CD8-positive, alpha-beta memory T cell (primary cell): ENCODE results near the gene TUBB2A. TPM values are rescaled to one million over a fixed set of nuclear protein-coding genes. Genes with fewer than 3 reads are reported as not detected.
"Not testable (repeated sequence)": the region's sequence is repeated elsewhere in the genome, so short reads cannot be mapped to it uniquely, and the experiment has no call there.

Source experiments
- CTCF ChIA-PET: fragments of 350-600 bp; sonication (Branson Sonifier 250); formaldehyde crosslinking; loops from one replicate; lab custom pipeline; 2021; ENCODE audit warnings: antibody characterized with exemption; lab: Charles Lee
- POLR2A ChIA-PET: fragments of 350-600 bp; sonication (Branson Sonifier 250); formaldehyde crosslinking; loops from one replicate; lab custom pipeline; 2021; ENCODE audit warnings: antibody characterized with exemption; lab: Charles Lee
- DNase-seq, 5 donors: peaks; one replicate each; pipeline versions ENCODE4 v3.0.0 to v3.0.0-alpha.2; 2020 to 2022; ENCODE audit warnings: mixed read lengths in 1 of 5
- H3K27ac ChIP-seq: one replicate; pipeline ENCODE4 v1.7.0; 2013; ENCODE audit warnings: low read depth, mild to moderate bottlenecking, low read length, moderate library complexity
- H3K27me3 ChIP-seq: 2 replicates; pipeline ENCODE4 v1.7.0; 2013; ENCODE audit warnings: low read length, mild to moderate bottlenecking; ENCODE audit not compliant: insufficient read depth, poor library complexity, severe bottlenecking
- H3K36me3 ChIP-seq: 2 replicates; pipeline ENCODE4 v1.7.0; 2013; ENCODE audit warnings: mild to moderate bottlenecking, low read length, moderate library complexity; ENCODE audit not compliant: insufficient read depth
- H3K4me1 ChIP-seq: 2 replicates; pipeline ENCODE4 v1.7.0; 2013; ENCODE audit warnings: mild to moderate bottlenecking, low read length, moderate library complexity; ENCODE audit not compliant: insufficient read depth
- H3K4me3 ChIP-seq: 2 replicates; pipeline ENCODE4 v1.7.0; 2013; ENCODE audit warnings: mild to moderate bottlenecking, low read length
- H3K9me3 ChIP-seq: 2 replicates; pipeline ENCODE4 v1.7.0; 2013; ENCODE audit warnings: mild to moderate bottlenecking, low read length
- H3K27ac Mint-ChIP-seq, 8 donors: one replicate each; pipeline ENCODE4 v1.8.0; 2020 to 2021; ENCODE audit warnings: mixed read lengths in 8 of 8, mild to moderate bottlenecking in 6 of 8, inconsistent platforms in 3 of 8, moderate library complexity in 3 of 8
- H3K27me3 Mint-ChIP-seq, 2 donors: one replicate each; pipeline ENCODE4 v1.8.0; 2020 to 2021; ENCODE audit warnings: mixed read lengths in 2 of 2, mild to moderate bottlenecking in 1 of 2, moderate library complexity in 1 of 2
- H3K36me3 Mint-ChIP-seq, 3 donors: one replicate each; pipeline ENCODE4 v1.8.0; 2020 to 2021; ENCODE audit warnings: mixed read lengths in 3 of 3, inconsistent platforms in 1 of 3, mild to moderate bottlenecking in 1 of 3
- H3K4me1 Mint-ChIP-seq, 3 donors: one replicate each; pipeline ENCODE4 v1.8.0; 2020 to 2021; ENCODE audit warnings: mixed read lengths in 3 of 3, inconsistent platforms in 1 of 3, mild to moderate bottlenecking in 1 of 3
- H3K4me3 Mint-ChIP-seq, 7 donors: one replicate each; pipeline ENCODE4 v1.8.0; 2020 to 2021; ENCODE audit warnings: mixed read lengths in 7 of 7, mild to moderate bottlenecking in 6 of 7, moderate library complexity in 4 of 7, inconsistent platforms in 2 of 7
- H3K9me3 Mint-ChIP-seq, 5 donors: one replicate each; pipeline ENCODE4 v1.8.0; 2020 to 2022; ENCODE audit warnings: mixed read lengths in 5 of 5, mild to moderate bottlenecking in 3 of 5, moderate library complexity in 2 of 5, inconsistent platforms in 1 of 5
- polyA plus RNA-seq: library from polyadenylated mRNA; unstranded; fragments of 300-500 nt; fragmentation: Illumina TruSeq; gene quantifications from one replicate; pipeline ENCODE4 v1.2.3, GENCODE V29; 2021
- total RNA-seq, 2 experiments: library from RNA; stranded (reverse); gene quantifications; one replicate each; pipeline ENCODE4 v1.2.3, GENCODE V29; 2021

The TUBB2A gene
- total and polyA plus RNA-seq, 3 experiments from 2014 or later, result 3.5 to 7.3 (median 3.9) TPM

- Mint-ChIP-seq H3K27me3 (peaks cover 0 to 7% of the 10 kb centered on the region in 2 donors), H3K9me3 (no peaks in the 10 kb centered on the region), H3K27ac (peak overlapping the region; percentile 70 to 97 (median 90)), H3K4me3 (peak overlapping the region; percentile 35 to 86 (median 72)), H3K4me1 (peaks cover 41 to 59% (median 56%) of the 10 kb centered on the region in 3 donors), H3K36me3 (peaks cover 0 to 8% (median under 1%) of the 10 kb centered on the region in 3 donors)
- Histone ChIP-seq H3K9me3 (no peaks in the 10 kb centered on the region), H3K36me3 (no peaks in the 10 kb centered on the region), H3K27me3 (no peaks in the 10 kb centered on the region), H3K4me1 (peaks cover 28% of the 10 kb centered on the region), H3K27ac (peak overlapping the region; percentile 71), H3K4me3 (no peak overlapping the region)
- ChIA-PET POLR2A (no interaction called here), CTCF (no interaction called here)
- DNase-seq, result peak; percentile 65 to 86 (median 70)
These were observed 2.7 kb upstream of the TUBB2A start for GRCh38 chr6:3159805-3160781.

DNA sequence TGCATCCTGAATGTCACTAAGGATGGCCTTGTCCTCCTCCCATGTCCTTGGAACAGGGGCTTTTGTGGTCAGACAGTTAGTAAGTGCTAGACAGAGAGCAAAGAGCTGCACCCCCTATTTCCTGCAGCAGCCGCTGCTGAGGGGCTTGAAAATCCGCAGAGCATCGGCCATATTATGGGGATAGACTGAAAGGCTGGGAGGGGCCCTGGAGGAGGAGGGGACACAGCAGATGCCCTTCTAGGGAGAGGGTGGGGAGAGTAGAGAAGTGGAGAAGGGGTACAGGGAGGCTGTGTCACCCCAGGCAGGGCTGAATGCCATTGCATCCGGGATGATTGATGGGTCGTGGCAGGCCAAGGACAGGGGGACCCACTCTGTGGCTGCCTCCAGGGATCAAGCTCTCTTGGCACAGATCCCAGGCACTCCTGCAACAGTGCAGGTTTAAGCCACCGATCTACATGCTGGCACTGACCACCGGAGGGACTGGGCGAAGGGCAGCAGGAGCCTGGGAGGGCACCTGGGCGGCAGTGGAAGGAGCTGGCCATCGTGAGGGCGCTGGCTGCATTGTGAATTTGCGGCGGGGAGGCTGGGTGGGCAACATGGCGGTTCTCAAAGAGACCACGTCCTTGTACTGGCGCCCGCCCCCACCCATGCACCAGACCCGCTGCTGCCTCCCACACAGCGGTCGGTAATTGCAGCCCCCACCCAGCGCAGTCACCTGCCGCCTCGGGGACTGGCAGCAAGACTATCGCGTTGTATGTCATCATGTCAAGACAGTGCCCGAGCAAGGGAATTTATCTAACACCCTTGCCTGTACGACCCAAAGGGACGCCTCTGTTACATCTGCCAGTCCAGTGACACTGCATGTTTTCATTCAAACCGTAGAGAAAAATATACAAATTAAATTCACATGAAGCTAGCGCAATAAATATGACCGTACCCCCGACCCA lies 887 bp downstream of the TUBB2A start:
- POLR2A ChIA-PET, result interaction anchor here (0.6 to 1.6 kb wide), 4 partner anchors 10 to 234 kb away, joined by 3 to 5 read pairs (median 4); no protein-coding TSS in a partner anchor
- peak overlapping the region; percentile 92 for H3K27ac ChIP-seq
- peak overlapping the region; percentile 83 to 95 (median 94) for H3K4me3 Mint-ChIP-seq
- H3K27ac Mint-ChIP-seq, result peak overlapping the region; percentile 44 to 97 (median 82)
- H3K4me3 ChIP-seq, result peak overlapping the region; percentile 84
- H3K9me3 ChIP-seq, H3K27me3 ChIP-seq, H3K36me3 ChIP-seq, H3K9me3 Mint-ChIP-seq, H3K27me3 Mint-ChIP-seq: not testable (repeated sequence)
- H3K4me1 ChIP-seq, result peaks cover 18% of the 10 kb centered on the region
- CTCF ChIA-PET, result interaction anchor here (0.6 to 1.8 kb wide), 13 partner anchors 8 to 128 kb away, joined by 3 to 9 read pairs (median 3); no protein-coding TSS in a partner anchor
- H3K36me3 Mint-ChIP-seq, result peaks cover 5 to 19% (median 7%) of the 10 kb centered on the region in 3 donors
- DNase-seq, result peak in 4 of 5 donors; percentile 22 to 66 (median 42)
- H3K4me1 Mint-ChIP-seq, result peaks cover 28 to 42% (median 37%) of the 10 kb centered on the region in 3 donors

- CTCF ChIA-PET, result interaction anchor here (1.2 kb wide), 1 partner anchor 124 kb away, joined by 3 read pairs; no protein-coding TSS in a partner anchor
- H3K36me3 Mint-ChIP-seq, result peaks cover 5 to 19% (median 7%) of the 10 kb centered on the region in 3 donors
- H3K4me3 Mint-ChIP-seq, result peak overlapping the region in 5 of 7 donors; percentile 39 to 95 (median 80)
These were observed 1.9 kb downstream of the TUBB2A start for GRCh38 chr6:3155416-3155815.

DNA sequence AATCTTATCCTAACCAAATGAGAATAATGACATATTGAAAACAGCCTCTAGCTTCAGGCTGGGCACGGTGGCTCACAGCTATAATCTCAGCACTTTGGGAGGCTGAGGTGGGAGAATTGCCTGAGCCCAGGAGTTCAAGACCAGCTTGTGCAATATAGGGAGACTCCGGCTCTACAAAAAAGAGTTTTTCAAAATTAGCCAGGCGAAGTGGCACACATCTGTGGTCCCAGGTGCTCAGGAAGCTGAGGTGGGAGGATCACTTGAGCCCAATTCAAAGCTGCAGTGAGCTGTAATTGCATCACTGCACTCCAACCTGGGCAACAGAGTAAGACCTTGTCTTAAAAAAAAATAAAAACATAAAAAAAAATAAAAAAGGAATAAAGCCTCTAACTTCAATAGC lies 4.7 kb downstream of the TUBB2A start:
- Mint-ChIP-seq H3K27ac (peak overlapping the region in 1 of 8 donors; percentile 50), H3K4me1 (peaks cover 6 to 11% (median 10%) of the 10 kb centered on the region in 3 donors), H3K27me3 (peaks cover 0 to 7% of the 10 kb centered on the region in 2 donors), H3K4me3 (no peak overlapping the region), H3K9me3 (no peaks in the 10 kb centered on the region), H3K36me3 (peaks cover 5 to 19% (median 7%) of the 10 kb centered on the region in 3 donors)
- Histone ChIP-seq H3K9me3 (no peaks in the 10 kb centered on the region), H3K36me3 (no peaks in the 10 kb centered on the region), H3K27me3 (no peaks in the 10 kb centered on the region), H3K27ac (no peak overlapping the region), H3K4me3 (no peak overlapping the region), H3K4me1 (no peaks in the 10 kb centered on the region)
- POLR2A ChIA-PET, result no interaction called here
- CTCF ChIA-PET, result no interaction called here
- DNase-seq, result no peak

More at GRCh38 chr6:3155416-3155815, 1.9 kb downstream of the TUBB2A start:
- H3K27me3 ChIP-seq, H3K4me3 ChIP-seq, POLR2A ChIA-PET, H3K36me3 ChIP-seq, H3K27ac ChIP-seq, H3K9me3 ChIP-seq, DNase-seq, H3K9me3 Mint-ChIP-seq, H3K27me3 Mint-ChIP-seq: not testable (repeated sequence)
- Mint-ChIP-seq H3K4me1 (peaks cover 22 to 34% (median 28%) of the 10 kb centered on the region in 3 donors), H3K27ac (peak overlapping the region in 6 of 8 donors; percentile 35 to 82 (median 70))
- peaks cover 11% of the 10 kb centered on the region for H3K4me1 ChIP-seq

DNA sequence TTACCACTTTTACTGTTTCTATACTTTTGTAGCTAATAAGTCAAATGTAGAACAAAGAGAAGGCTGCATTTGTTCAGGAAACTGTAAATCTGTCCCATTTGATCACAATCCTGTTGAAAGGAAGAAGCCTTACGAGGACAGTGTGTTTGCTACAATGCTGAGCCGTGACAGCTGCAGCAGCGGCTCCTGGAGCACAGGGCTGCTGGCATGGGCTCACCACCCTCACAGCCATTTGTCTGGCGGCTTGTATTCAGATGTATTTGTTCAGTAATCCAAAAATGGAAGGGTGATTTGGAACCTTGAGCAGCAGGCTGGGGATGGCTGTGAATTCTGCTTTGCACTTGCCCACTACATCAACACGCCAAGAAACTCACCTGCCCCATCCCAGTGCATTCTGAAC lies 5.7 kb downstream of the TUBB2A start:
- Histone ChIP-seq H3K9me3 (no peaks in the 10 kb centered on the region), H3K36me3 (no peaks in the 10 kb centered on the region), H3K4me1 (no peaks in the 10 kb centered on the region), H3K27ac (no peak overlapping the region), H3K27me3 (no peaks in the 10 kb centered on the region), H3K4me3 (no peak overlapping the region)
- POLR2A ChIA-PET, result no interaction called here
- no peak overlapping the region for H3K4me3 Mint-ChIP-seq
- no peaks in the 10 kb centered on the region for H3K9me3 Mint-ChIP-seq
- DNase-seq, result no peak
- peaks cover 0 to 4% of the 10 kb centered on the region in 2 donors for H3K27me3 Mint-ChIP-seq
- peaks cover 8 to 19% (median 10%) of the 10 kb centered on the region in 3 donors for H3K36me3 Mint-ChIP-seq
- peak overlapping the region in 1 of 8 donors; percentile 35 for H3K27ac Mint-ChIP-seq
- peaks cover 4 to 8% (median 7%) of the 10 kb centered on the region in 3 donors for H3K4me1 Mint-ChIP-seq
- CTCF ChIA-PET, result interaction anchor here (1.5 kb wide), 1 partner anchor 11 kb away, joined by 4 read pairs; no protein-coding TSS in a partner anchor

GRCh38 chr6:3147914-3148757 lies 9.2 kb downstream of the TUBB2A start:
- DNase-seq, result no peak
- CTCF ChIA-PET, result interaction anchor here (0.7 to 2.1 kb wide), 4 partner anchors 8 to 104 kb away, joined by 3 to 7 read pairs (median 4); partner anchors contain the start of gene TUBB2A

DNA sequence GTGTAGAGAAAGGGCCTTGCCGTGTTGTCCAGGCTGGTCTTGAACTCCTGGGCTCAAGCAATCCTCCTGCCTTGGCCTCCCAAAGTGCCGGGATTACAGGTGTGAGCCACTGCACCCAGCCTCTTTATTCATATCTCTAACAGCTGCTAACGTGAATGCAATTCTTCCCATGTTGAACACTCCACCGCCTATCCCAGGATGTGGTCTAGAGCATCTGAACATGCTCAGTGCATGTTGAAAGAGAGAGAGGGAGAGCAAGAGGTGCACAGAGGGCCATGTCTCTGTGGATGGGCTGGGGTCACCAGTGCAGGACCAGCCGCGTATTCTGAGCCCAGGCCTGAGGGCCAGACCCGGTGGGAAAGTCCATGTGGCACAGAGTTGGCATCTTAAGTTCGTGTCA lies 12.8 kb downstream of the TUBB2A start:
- POLR2A ChIA-PET, result no interaction called here
- H3K4me3 ChIP-seq, result no peak overlapping the region
- H3K9me3 ChIP-seq, result no peaks in the 10 kb centered on the region
- Mint-ChIP-seq H3K4me3 (no peak overlapping the region), H3K9me3 (no peaks in the 10 kb centered on the region), H3K27me3 (no peaks in the 10 kb centered on the region), H3K4me1 (peaks cover 0 to 4% (median 0%) of the 10 kb centered on the region in 3 donors), H3K36me3 (peaks cover 3 to 31% (median 10%) of the 10 kb centered on the region in 3 donors), H3K27ac (peak overlapping the region in 1 of 8 donors; percentile 29)
- H3K36me3 ChIP-seq, result no peaks in the 10 kb centered on the region
- no peaks in the 10 kb centered on the region for H3K4me1 ChIP-seq
- H3K27ac ChIP-seq, result no peak overlapping the region
- CTCF ChIA-PET, result no interaction called here
- no peak for DNase-seq
- H3K27me3 ChIP-seq, result no peaks in the 10 kb centered on the region

More at GRCh38 chr6:3147914-3148757, 9.2 kb downstream of the TUBB2A start:
- H3K27ac ChIP-seq, result no peak overlapping the region
- no peaks in the 10 kb centered on the region for H3K36me3 ChIP-seq
- Mint-ChIP-seq H3K27ac (no peak overlapping the region), H3K36me3 (peaks cover 3 to 13% (median 9%) of the 10 kb centered on the region in 3 donors), H3K27me3 (no peaks in the 10 kb centered on the region), H3K4me3 (no peak overlapping the region), H3K4me1 (peaks cover 0 to 4% (median 0%) of the 10 kb centered on the region in 3 donors), H3K9me3 (no peaks in the 10 kb centered on the region)
- no peaks in the 10 kb centered on the region for H3K27me3 ChIP-seq
- no peaks in the 10 kb centered on the region for H3K9me3 ChIP-seq
- no peak overlapping the region for H3K4me3 ChIP-seq
- no peaks in the 10 kb centered on the region for H3K4me1 ChIP-seq
- POLR2A ChIA-PET, result no interaction called here
